GM12878 (cell line): Measurements from ENCODE around the gene GPR31. TPM values are rescaled to one million over a fixed set of nuclear protein-coding genes. Genes with fewer than 3 reads are reported as not detected.

ENCODE experiments used
- BACH1 ChIP-seq: fragments of 450-650 bp; IDR thresholded peaks from 2 replicates; pipeline ENCODE4 v1.6.1; 2017; ENCODE audit warnings: mild to moderate bottlenecking, borderline replicate concordance
- CBX3 ChIP-seq: fragments of 200-600 bp; sonication (generic); IDR thresholded peaks from 2 replicates; pipeline ENCODE4 v1.6.1; 2016; ENCODE audit warnings: low read depth, borderline replicate concordance
- CUX1 ChIP-seq: IDR thresholded peaks from 2 replicates; pipeline ENCODE4 v1.6.1; 2012; ENCODE audit warnings: improper control_type of control experiment, low read depth, low read length; ENCODE audit not compliant: insufficient replicate concordance
- DPF2 ChIP-seq: fragments of 450-650 bp; IDR thresholded peaks from 2 replicates; pipeline ENCODE4 v1.6.1; 2017; ENCODE audit warnings: mild to moderate bottlenecking
- E2F4 ChIP-seq: IDR thresholded peaks from 2 replicates; pipeline ENCODE4 v1.6.1; 2012; ENCODE audit warnings: low read depth, low read length, improper control_type of control experiment
- FOS ChIP-seq: IDR thresholded peaks from 3 replicates; pipeline ENCODE4 v1.6.1; 2011; ENCODE audit warnings: borderline replicate concordance; ENCODE audit not compliant: insufficient read length; ENCODE audit errors: extremely low read depth
- HDGF ChIP-seq: fragments of 450-650 bp; IDR thresholded peaks from 2 replicates; pipeline ENCODE4 v1.6.1; 2016; ENCODE audit warnings: antibody characterized with exemption
- IRF4 ChIP-seq: IDR thresholded peaks from 2 replicates; pipeline ENCODE4 v1.6.1; 2011; ENCODE audit warnings: low read depth, low read length
- KDM1A ChIP-seq: fragments of 200-600 bp; sonication (generic); IDR thresholded peaks from 2 replicates; pipeline ENCODE4 v1.6.1; 2016; ENCODE audit warnings: borderline replicate concordance
- MTA2 ChIP-seq: fragments of 450-650 bp; IDR thresholded peaks from 2 replicates; pipeline ENCODE4 v1.6.1; 2016; ENCODE audit warnings: low read depth, mild to moderate bottlenecking, moderate library complexity
- NBN ChIP-seq: fragments of 450-650 bp; IDR thresholded peaks from 2 replicates; pipeline ENCODE4 v1.6.1; 2016
- PBX3 ChIP-seq: IDR thresholded peaks from 2 replicates; pipeline ENCODE4 v1.6.1; 2011; ENCODE audit warnings: mild to moderate bottlenecking, low read depth, low read length, moderate library complexity; ENCODE audit not compliant: insufficient replicate concordance
- PML ChIP-seq: IDR thresholded peaks from 2 replicates; pipeline ENCODE4 v1.6.1; 2012; ENCODE audit warnings: low read length, inconsistent platforms
- RB1 ChIP-seq: fragments of 450-650 bp; formaldehyde crosslinking; IDR thresholded peaks from 2 replicates; pipeline ENCODE4 v1.6.1; 2017; ENCODE audit warnings: mild to moderate bottlenecking, borderline replicate concordance
- RCOR1 ChIP-seq: conservative IDR thresholded peaks from 2 replicates; pipeline ENCODE4 v1.6.1; 2012; ENCODE audit warnings: low read depth, low read length, improper control_type of control experiment
- RFX5 ChIP-seq: IDR thresholded peaks from 2 replicates; pipeline ENCODE4 v1.6.1; 2011; ENCODE audit warnings: low read depth, low read length, improper control_type of control experiment
- SMAD1 ChIP-seq: fragments of 450-650 bp; IDR thresholded peaks from 2 replicates; pipeline ENCODE4 v1.6.1; 2018; ENCODE audit warnings: mild to moderate bottlenecking, low read depth; ENCODE audit not compliant: partially characterized antibody
- TAF1 ChIP-seq: IDR thresholded peaks from 2 replicates; pipeline ENCODE4 v1.6.1; 2011; ENCODE audit warnings: mild to moderate bottlenecking, low read depth, low read length, borderline replicate concordance
- TARDBP ChIP-seq: IDR thresholded peaks from 2 replicates; pipeline ENCODE4 v1.6.1; 2016; ENCODE audit warnings: borderline replicate concordance
- TCF12 ChIP-seq: IDR thresholded peaks from 2 replicates; pipeline ENCODE4 v1.6.1; 2011; ENCODE audit warnings: low read depth, mild to moderate bottlenecking, low read length
- USF1 ChIP-seq: IDR thresholded peaks from 2 replicates; pipeline ENCODE4 v1.6.1; 2011; ENCODE audit warnings: borderline replicate concordance, low read depth, mild to moderate bottlenecking, moderate library complexity, mixed read lengths, low read length; ENCODE audit not compliant: insufficient read depth; ENCODE audit errors: extremely low read length
- WRNIP1 ChIP-seq: IDR thresholded peaks from 2 replicates; pipeline ENCODE4 v1.6.1; 2011; ENCODE audit warnings: low read depth, low read length, improper control_type of control experiment, borderline replicate concordance
- polyA plus RNA-seq, 11 experiments: library from polyadenylated mRNA; depleted of rRNA in 4 of 11; unstranded in 6 of 11; stranded (reverse) in 5 of 11; fragments of >200 nt; fragmentation: Nextera tagmentation in 4 of 11; fragmentation: Illumina TruSeq in 1 of 11; extraction: Ambion mirVana in 4 of 11; extraction: Trizol in 1 of 11; gene quantifications; 1 replicate in 1 of 11; 2 replicates in 10 of 11; pipeline versions ENCODE4 v1.2.1 to v1.2.3, GENCODE V29; 2011 to 2016; ENCODE audit warnings: inconsistent platforms in 2 of 11, missing spikeins in 2 of 11, low read depth in 1 of 11
- total RNA-seq, 4 experiments: library from RNA; depleted of rRNA in 3 of 4; stranded (reverse); fragments of >200 nt in 3 of 4; fragmentation: Illumina TruSeq in 1 of 4; extraction: Trizol in 1 of 4; gene quantifications; 2 replicates each; pipeline versions ENCODE4 v1.2.1 to v1.2.3, GENCODE V29; 2013 to 2021
- TF ChIP-seq, protein P1 (sequence below): fragments of 450-650 bp; IDR thresholded peaks from 2 replicates; pipeline ENCODE4 v1.6.1; 2016; ENCODE audit warnings: mild to moderate bottlenecking

The GPR31 gene
- total and polyA plus RNA-seq, 10 of the 15 experiments (the other 5 are each of a cell fraction or from before 2014, with no cell fraction given) = not detected

GRCh38 chr6:167130008-167130677 lies 27.6 kb downstream of the GPR31 start (continued):
- no peak for TF ChIP-seq BACH1
- TF ChIP-seq, protein P1, sequence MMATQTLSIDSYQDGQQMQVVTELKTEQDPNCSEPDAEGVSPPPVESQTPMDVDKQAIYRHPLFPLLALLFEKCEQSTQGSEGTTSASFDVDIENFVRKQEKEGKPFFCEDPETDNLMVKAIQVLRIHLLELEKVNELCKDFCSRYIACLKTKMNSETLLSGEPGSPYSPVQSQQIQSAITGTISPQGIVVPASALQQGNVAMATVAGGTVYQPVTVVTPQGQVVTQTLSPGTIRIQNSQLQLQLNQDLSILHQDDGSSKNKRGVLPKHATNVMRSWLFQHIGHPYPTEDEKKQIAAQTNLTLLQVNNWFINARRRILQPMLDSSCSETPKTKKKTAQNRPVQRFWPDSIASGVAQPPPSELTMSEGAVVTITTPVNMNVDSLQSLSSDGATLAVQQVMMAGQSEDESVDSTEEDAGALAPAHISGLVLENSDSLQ = peak; percentile 40; the same call in 1 of the 2 replicates
- no peak for TF ChIP-seq SMAD1
- TF ChIP-seq CBX3 = no peak
- no peak for TF ChIP-seq NBN
- peak; percentile 84; the same call in 1 of the 2 replicates for TF ChIP-seq TCF12
- TF ChIP-seq FOS = no peak
- TF ChIP-seq E2F4 = no peak
- no peak for TF ChIP-seq CUX1
- no peak for TF ChIP-seq RB1
- no peak for TF ChIP-seq TARDBP
- no peak for TF ChIP-seq PML
- peak; percentile 44; the same call in 1 of the 2 replicates for TF ChIP-seq MTA2
- TF ChIP-seq IRF4 = no peak
- no peak for TF ChIP-seq WRNIP1
- TF ChIP-seq USF1 = no peak
- TF ChIP-seq PBX3 = peak; percentile 59
- TF ChIP-seq RFX5 = no peak
- TF ChIP-seq TAF1 = no peak
- TF ChIP-seq RCOR1 = no peak
- TF ChIP-seq KDM1A = no peak
- no peak for TF ChIP-seq HDGF
- TF ChIP-seq DPF2 = no peak
